ENCODE results near the gene MKRN2.

- TF ChIP-seq, protein P1, sequence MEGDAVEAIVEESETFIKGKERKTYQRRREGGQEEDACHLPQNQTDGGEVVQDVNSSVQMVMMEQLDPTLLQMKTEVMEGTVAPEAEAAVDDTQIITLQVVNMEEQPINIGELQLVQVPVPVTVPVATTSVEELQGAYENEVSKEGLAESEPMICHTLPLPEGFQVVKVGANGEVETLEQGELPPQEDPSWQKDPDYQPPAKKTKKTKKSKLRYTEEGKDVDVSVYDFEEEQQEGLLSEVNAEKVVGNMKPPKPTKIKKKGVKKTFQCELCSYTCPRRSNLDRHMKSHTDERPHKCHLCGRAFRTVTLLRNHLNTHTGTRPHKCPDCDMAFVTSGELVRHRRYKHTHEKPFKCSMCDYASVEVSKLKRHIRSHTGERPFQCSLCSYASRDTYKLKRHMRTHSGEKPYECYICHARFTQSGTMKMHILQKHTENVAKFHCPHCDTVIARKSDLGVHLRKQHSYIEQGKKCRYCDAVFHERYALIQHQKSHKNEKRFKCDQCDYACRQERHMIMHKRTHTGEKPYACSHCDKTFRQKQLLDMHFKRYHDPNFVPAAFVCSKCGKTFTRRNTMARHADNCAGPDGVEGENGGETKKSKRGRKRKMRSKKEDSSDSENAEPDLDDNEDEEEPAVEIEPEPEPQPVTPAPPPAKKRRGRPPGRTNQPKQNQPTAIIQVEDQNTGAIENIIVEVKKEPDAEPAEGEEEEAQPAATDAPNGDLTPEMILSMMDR (IDR thresholded peaks at IDR 0.05) = no peak
- no peak for TF ChIP-seq POLR2A (IDR thresholded peaks at IDR 0.05)
These were observed 17.8 kb downstream of the MKRN2 start for GRCh38 chr3:12574661-12575060.
